Stimulated activated CD4-positive, alpha-beta T cell treated with anti-CD3 and anti-CD28 coated beads, TNF-alpha, amount 100 ng/mL, for 1 hour (primary cell): ENCODE data around the gene CYFIP2.
A peak's percentile ranks its signal among the peaks of the same experiment; 100 is the strongest.

Experiments
- DNase-seq, 3 donors: peaks; one replicate each; pipeline ENCODE4 v3.0.0-alpha.2; 2020; ENCODE audit warnings: low read depth in 3 of 3, low spot score in 1 of 3

Gene CYFIP2

GRCh38 chr5:157258450-157258849 is 7.5 kb upstream of the CYFIP2 start:
- DNase-seq, result no peak

GRCh38 chr5:157259699-157260098 is 6.2 kb upstream of the CYFIP2 start:
- DNase-seq, result no peak

- no peak for DNase-seq
Measured at GRCh38 chr5:157263496-157264090, 2.3 kb upstream of the CYFIP2 start.

GRCh38 chr5:157266286-157267007 is 524 bp downstream of the CYFIP2 start:
- peak in 1 of 3 donors; percentile 33 for DNase-seq

- DNase-seq, result no peak
Measured at GRCh38 chr5:157267025-157267424, 1.1 kb downstream of the CYFIP2 start.

GRCh38 chr5:157267761-157268480 is 2.0 kb downstream of the CYFIP2 start:
- DNase-seq, result no peak

GRCh38 chr5:157269165-157269671 is 3.3 kb downstream of the CYFIP2 start:
- no peak for DNase-seq

GRCh38 chr5:157269761-157270272 is 3.9 kb downstream of the CYFIP2 start:
- DNase-seq, result no peak

- no peak for DNase-seq
Measured at GRCh38 chr5:157270771-157271170, 4.8 kb downstream of the CYFIP2 start.

- DNase-seq, result peak; percentile 43 to 67 (median 66)
Measured at GRCh38 chr5:157271740-157272271, 5.9 kb downstream of the CYFIP2 start.

GRCh38 chr5:157273131-157273556 is 7.2 kb downstream of the CYFIP2 start:
- no peak for DNase-seq

- DNase-seq, result no peak
Measured at GRCh38 chr5:157275403-157275802, 9.5 kb downstream of the CYFIP2 start.

- DNase-seq, result no peak
Measured at GRCh38 chr5:157278319-157279037, 12.6 kb downstream of the CYFIP2 start.

- no peak for DNase-seq
Measured at GRCh38 chr5:157279605-157280239, 13.8 kb downstream of the CYFIP2 start.

GRCh38 chr5:157280927-157281326 is 15.0 kb downstream of the CYFIP2 start:
- no peak for DNase-seq

GRCh38 chr5:157282150-157282549 is 16.2 kb downstream of the CYFIP2 start:
- no peak for DNase-seq

- no peak for DNase-seq
Measured at GRCh38 chr5:157283434-157283833, 17.5 kb downstream of the CYFIP2 start.

- no peak for DNase-seq
Measured at GRCh38 chr5:157284458-157285212, 18.7 kb downstream of the CYFIP2 start.

- no peak for DNase-seq
Measured at GRCh38 chr5:157285310-157286035, 19.6 kb downstream of the CYFIP2 start.
